Measurements from ENCODE around the gene P2RY2. TPM values are rescaled to one million over a fixed set of nuclear protein-coding genes. Genes with fewer than 3 reads are reported as not detected.

P2RY2 gene
- total and polyA plus RNA-seq, 2 donors (not counting 1 experiment from before 2014, with no cell fraction given), result 0.12 to 0.37 TPM

DNA sequence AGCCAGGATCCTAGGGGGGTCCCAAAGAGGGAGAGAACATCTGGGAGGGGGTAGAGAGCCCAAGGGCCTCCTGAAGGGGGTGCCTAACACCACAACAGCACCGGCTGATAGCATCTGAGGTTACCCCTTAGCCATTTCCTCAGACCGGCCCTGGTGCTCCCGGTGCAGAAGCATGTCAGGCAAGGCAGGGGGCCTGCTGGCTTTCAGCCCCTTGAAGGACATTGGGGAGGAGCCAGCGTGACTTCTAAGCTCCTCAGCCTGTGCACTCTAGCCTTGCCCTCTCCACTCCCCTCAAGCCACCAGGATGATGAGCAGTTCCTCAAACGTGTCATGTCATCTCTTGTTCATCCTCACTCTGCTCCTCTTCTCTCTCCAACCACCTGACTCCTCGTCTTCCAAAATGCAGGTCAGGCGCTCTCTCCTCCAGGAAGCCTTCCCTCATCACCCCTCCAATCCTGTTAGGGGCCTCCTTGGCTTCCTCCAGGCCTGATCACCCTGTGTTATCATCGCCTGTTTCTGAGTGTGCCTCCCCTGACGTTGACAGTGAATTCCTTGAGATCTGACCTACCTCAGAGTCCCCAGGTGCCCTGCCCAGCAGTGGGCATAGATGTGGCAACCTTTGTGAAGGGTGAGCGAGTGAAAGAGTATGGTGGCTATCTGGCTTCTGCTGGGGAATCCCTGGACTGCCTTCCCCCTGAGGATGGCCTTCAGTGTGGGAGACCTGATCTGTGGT is 6.1 kb downstream of the P2RY2 start:
- H3K79me2 ChIP-seq (ENCODE audit: control insufficient read depth, insufficient read depth, low read length), result no peaks in the 10 kb centered on the region
- peaks cover under 1% of the 10 kb centered on the region for H3K4me1 Mint-ChIP-seq
- H3K9me3 Mint-ChIP-seq (ENCODE audit: insufficient read depth), result no peaks in the 10 kb centered on the region
- ATAC-seq (ENCODE audit: low read depth), result no peak
- TF ChIP-seq, protein P1, sequence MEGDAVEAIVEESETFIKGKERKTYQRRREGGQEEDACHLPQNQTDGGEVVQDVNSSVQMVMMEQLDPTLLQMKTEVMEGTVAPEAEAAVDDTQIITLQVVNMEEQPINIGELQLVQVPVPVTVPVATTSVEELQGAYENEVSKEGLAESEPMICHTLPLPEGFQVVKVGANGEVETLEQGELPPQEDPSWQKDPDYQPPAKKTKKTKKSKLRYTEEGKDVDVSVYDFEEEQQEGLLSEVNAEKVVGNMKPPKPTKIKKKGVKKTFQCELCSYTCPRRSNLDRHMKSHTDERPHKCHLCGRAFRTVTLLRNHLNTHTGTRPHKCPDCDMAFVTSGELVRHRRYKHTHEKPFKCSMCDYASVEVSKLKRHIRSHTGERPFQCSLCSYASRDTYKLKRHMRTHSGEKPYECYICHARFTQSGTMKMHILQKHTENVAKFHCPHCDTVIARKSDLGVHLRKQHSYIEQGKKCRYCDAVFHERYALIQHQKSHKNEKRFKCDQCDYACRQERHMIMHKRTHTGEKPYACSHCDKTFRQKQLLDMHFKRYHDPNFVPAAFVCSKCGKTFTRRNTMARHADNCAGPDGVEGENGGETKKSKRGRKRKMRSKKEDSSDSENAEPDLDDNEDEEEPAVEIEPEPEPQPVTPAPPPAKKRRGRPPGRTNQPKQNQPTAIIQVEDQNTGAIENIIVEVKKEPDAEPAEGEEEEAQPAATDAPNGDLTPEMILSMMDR (IDR thresholded peaks at IDR 0.05), result no peak
- TF ChIP-seq EZH2 (IDR thresholded peaks at IDR 0.05; ENCODE audit: borderline replicate concordance, insufficient read depth, low read depth, low read length, poor library complexity, severe bottlenecking), result no peak
- H3K36me3 ChIP-seq (replicated peaks in 1 of 2; ENCODE audit: control extremely low read depth in 1 of 2, control insufficient read depth in 1 of 2, extremely low read depth in 1 of 2, insufficient read depth in 2 of 2, low read length in 1 of 2), result no peaks in the 10 kb centered on the region
- no peak overlapping the region for H3K4me3 Mint-ChIP-seq
- WGBS (ENCODE audit: insufficient coverage), result 64% methylated on average over 10 of the region's 10 CpGs
- no peaks in the 10 kb centered on the region for H3K4me1 ChIP-seq (ENCODE audit: control insufficient read depth in 2 of 2, insufficient read depth in 2 of 2, low read length in 2 of 2)
- ChIA-PET POLR2A (no interaction called here), CTCF (no interaction called here)
- no peak overlapping the region for H3K4me3 ChIP-seq (ENCODE audit: control extremely low read depth in 1 of 5, extremely low read depth in 1 of 5, insufficient read depth in 1 of 5, low read depth in 2 of 5, low read length in 4 of 5)
- H3K27me3 Mint-ChIP-seq, result peaks cover 15% of the 10 kb centered on the region
- no peaks in the 10 kb centered on the region for H3K9me3 ChIP-seq (ENCODE audit: control extremely low read depth in 1 of 3, control insufficient read depth in 2 of 3, insufficient read depth in 1 of 3, low read length in 2 of 3)
- no peak for DNase-seq
- intact Hi-C loops (cut with micrococcal nuclease), result no loop called here
- H2AFZ ChIP-seq (ENCODE audit: insufficient read depth, low read depth, low read length, poor library complexity, severe bottlenecking), result no peak overlapping the region
- H3K27ac Mint-ChIP-seq, result no peak overlapping the region
- H3K27ac ChIP-seq (ENCODE audit: low read length in 2 of 2), result no peak overlapping the region
- peaks cover 0 to 11% (median 1%) of the 10 kb centered on the region in 4 experiments for H3K27me3 ChIP-seq (replicated peaks in 1 of 4; ENCODE audit: control extremely low read depth in 1 of 4, control insufficient read depth in 3 of 4, insufficient read depth in 4 of 4, low read length in 3 of 4)
- no peak overlapping the region for H3K9ac ChIP-seq (ENCODE audit: low read length)
- H4K20me1 ChIP-seq (ENCODE audit: control insufficient read depth, insufficient read depth, low read length, poor library complexity, severe bottlenecking), result no peaks in the 10 kb centered on the region
- no peak overlapping the region for H3K4me2 ChIP-seq (replicated peaks; ENCODE audit: low read depth, low read length, poor library complexity, severe bottlenecking)

DNA sequence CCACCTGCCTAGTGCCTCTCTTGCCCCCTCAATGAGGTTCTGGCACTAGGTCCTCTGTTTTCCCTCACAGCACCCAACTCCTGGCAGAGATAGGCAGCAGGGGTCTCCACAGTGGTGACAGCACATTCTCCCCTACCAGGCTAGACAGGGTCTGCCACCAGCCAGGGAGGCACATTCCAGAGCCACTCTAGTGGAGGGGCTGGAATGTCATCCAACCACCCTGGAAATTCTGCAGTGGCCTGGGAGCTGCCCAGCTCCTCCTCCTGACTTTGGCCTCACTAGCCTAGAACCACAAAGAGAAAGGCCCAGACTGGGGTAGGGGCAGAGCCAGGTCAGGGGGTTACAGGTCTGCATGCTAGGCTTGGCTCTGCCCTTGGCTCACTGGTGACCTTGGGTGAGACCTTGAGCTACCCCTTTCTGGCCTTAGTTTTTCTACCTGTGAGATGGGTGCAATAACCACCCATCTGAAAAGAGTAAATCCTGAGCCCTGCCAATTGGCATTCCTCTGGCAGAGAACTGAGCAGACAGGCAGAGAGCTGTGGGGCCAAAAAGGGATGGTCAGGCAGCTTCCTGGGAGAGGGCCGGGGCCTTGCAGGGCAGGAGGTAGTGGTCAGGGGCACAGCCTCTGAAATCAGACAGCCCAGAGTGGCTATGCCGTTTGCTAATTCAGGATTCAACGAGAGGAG is 7.1 kb downstream of the P2RY2 start:
- H3K4me3 Mint-ChIP-seq, result no peak overlapping the region
- peaks cover 6% of the 10 kb centered on the region for H3K27me3 Mint-ChIP-seq
- Histone ChIP-seq H3K9ac (ENCODE audit: low read length) (no peak overlapping the region), H2AFZ (ENCODE audit: insufficient read depth, low read depth, low read length, poor library complexity, severe bottlenecking) (no peak overlapping the region), H4K20me1 (ENCODE audit: control insufficient read depth, insufficient read depth, low read length, poor library complexity, severe bottlenecking) (no peaks in the 10 kb centered on the region), H3K4me2 (replicated peaks; ENCODE audit: low read depth, low read length, poor library complexity, severe bottlenecking) (no peak overlapping the region), H3K4me1 (ENCODE audit: control insufficient read depth in 2 of 2, insufficient read depth in 2 of 2, low read length in 2 of 2) (no peaks in the 10 kb centered on the region), H3K36me3 (replicated peaks in 1 of 2; ENCODE audit: control extremely low read depth in 1 of 2, control insufficient read depth in 1 of 2, extremely low read depth in 1 of 2, insufficient read depth in 2 of 2, low read length in 1 of 2) (no peaks in the 10 kb centered on the region), H3K79me2 (ENCODE audit: control insufficient read depth, insufficient read depth, low read length) (no peaks in the 10 kb centered on the region), H3K4me3 (ENCODE audit: control extremely low read depth in 1 of 5, extremely low read depth in 1 of 5, insufficient read depth in 1 of 5, low read depth in 2 of 5, low read length in 4 of 5) (no peak overlapping the region), H3K9me3 (ENCODE audit: control extremely low read depth in 1 of 3, control insufficient read depth in 2 of 3, insufficient read depth in 1 of 3, low read length in 2 of 3) (no peaks in the 10 kb centered on the region), H3K27me3 (replicated peaks in 1 of 4; ENCODE audit: control extremely low read depth in 1 of 4, control insufficient read depth in 3 of 4, insufficient read depth in 4 of 4, low read length in 3 of 4) (peaks cover 0 to 5% (median 0%) of the 10 kb centered on the region in 4 experiments), H3K27ac (ENCODE audit: low read length in 2 of 2) (no peak overlapping the region)
- 63% methylated on average over 3 of the region's 3 CpGs for WGBS (ENCODE audit: insufficient coverage)
- DNase-seq, result no peak
- no peaks in the 10 kb centered on the region for H3K9me3 Mint-ChIP-seq (ENCODE audit: insufficient read depth)
- H3K27ac Mint-ChIP-seq, result no peak overlapping the region
- intact Hi-C loops (cut with micrococcal nuclease), result no loop called here
- ChIA-PET POLR2A (no interaction called here), CTCF (interaction anchor here (0.6 kb wide), 1 partner anchor 179 kb away, joined by 4 read pairs; no protein-coding TSS in a partner anchor)
- H3K4me1 Mint-ChIP-seq, result no peaks in the 10 kb centered on the region
- ATAC-seq (ENCODE audit: low read depth), result no peak
- TF ChIP-seq EZH2 (IDR thresholded peaks at IDR 0.05; ENCODE audit: borderline replicate concordance, insufficient read depth, low read depth, low read length, poor library complexity, severe bottlenecking), result no peak
- TF ChIP-seq, protein P1 (IDR thresholded peaks at IDR 0.05), result no peak

Measured in B cell (primary cell).